Omental fat pad (tissue), 4 donors: ENCODE results near the gene SDF2L1. TPM values are rescaled to one million over a fixed set of nuclear protein-coding genes. Genes with fewer than 3 reads are reported as not detected.

Experiments
- ATAC-seq: fragments of 150-250 bp; one replicate; pipeline ENCODE4 v1.9.1; 2016; ENCODE audit warnings: mild to moderate bottlenecking, moderate library complexity; ENCODE audit not compliant: low FRiP score
- DNase-seq: peaks from one replicate; pipeline ENCODE4 v3.0.0-alpha.2; 2019; ENCODE audit warnings: low spot score
- total RNA-seq, 4 donors: library from RNA; depleted of rRNA; stranded (reverse); fragments of >200 nt; gene quantifications; one replicate each; pipeline ENCODE4 v1.1.0, GENCODE V29; 2016
- TF ChIP-seq, protein P1 (sequence below), 3 donors: fragments of 450-650 bp; IDR thresholded peaks; one replicate each; pipeline ENCODE4 v1.5.1; 2016 to 2017; ENCODE audit warnings: antibody characterized with exemption in 3 of 3, mild to moderate bottlenecking in 3 of 3, moderate library complexity in 2 of 3

SDF2L1 gene
- total RNA-seq, 4 donors from 2014 or later = 16.3 to 49.4 (median 34.0) TPM

DNA sequence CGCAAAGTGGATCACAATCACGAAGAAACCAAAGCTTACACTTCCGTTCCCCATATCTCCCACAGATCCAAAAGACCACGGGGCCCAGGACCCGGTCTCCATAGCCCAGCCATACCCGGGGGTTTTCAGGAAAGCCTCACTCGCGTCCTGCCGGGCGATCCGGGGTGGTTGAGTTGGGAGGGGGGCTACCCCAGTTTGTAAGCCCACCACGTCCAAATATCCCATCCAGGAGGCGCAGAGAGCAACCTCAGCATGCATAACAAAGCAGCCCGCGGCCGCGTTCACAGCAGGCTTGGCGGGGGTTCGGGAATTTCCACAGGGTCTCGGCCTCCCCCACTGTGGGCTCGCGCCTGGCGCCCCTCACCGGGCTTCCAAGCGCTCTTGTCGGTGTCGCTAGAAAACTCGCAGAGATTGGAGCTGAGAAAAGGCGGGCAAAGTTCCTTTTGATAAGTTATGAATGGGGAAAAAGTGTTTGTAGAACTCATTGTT, 9.5 kb downstream of the SDF2L1 start:
- no peak for DNase-seq
- ATAC-seq = no peak
- TF ChIP-seq, protein P1, sequence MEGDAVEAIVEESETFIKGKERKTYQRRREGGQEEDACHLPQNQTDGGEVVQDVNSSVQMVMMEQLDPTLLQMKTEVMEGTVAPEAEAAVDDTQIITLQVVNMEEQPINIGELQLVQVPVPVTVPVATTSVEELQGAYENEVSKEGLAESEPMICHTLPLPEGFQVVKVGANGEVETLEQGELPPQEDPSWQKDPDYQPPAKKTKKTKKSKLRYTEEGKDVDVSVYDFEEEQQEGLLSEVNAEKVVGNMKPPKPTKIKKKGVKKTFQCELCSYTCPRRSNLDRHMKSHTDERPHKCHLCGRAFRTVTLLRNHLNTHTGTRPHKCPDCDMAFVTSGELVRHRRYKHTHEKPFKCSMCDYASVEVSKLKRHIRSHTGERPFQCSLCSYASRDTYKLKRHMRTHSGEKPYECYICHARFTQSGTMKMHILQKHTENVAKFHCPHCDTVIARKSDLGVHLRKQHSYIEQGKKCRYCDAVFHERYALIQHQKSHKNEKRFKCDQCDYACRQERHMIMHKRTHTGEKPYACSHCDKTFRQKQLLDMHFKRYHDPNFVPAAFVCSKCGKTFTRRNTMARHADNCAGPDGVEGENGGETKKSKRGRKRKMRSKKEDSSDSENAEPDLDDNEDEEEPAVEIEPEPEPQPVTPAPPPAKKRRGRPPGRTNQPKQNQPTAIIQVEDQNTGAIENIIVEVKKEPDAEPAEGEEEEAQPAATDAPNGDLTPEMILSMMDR (IDR thresholded peaks at IDR 0.05) = no peak

DNA sequence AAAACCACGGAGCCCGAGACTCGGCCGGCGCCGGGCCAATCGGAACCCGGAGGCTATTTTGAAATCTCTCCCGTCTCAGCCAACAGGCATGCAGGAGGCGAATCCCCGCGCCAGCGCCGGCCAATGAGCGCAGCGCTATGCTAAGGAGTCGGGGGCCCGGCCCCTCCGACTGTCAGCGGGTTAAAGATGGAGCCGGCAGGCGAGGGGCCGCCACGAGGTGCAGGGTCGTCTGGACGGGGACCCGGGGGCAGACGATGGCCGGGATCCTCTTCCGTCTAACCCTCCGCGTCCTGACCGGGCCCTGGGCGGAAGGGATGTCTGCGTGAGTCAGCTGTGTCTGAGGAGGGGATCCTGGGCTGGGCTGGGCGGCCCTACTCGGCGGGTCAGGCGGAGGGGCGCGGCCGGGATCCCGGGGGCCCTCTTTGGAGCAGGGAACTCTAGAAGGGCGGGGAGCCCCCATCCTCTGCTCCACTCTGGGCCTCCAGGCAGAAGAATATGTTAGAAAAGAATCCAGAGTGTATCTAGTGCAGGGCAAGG, 10.0 kb downstream of the SDF2L1 start:
- DNase-seq (peak; percentile 82), ATAC-seq (peak; percentile 89)
- TF ChIP-seq, protein P1 (IDR thresholded peaks at IDR 0.05) = no peak

DNA sequence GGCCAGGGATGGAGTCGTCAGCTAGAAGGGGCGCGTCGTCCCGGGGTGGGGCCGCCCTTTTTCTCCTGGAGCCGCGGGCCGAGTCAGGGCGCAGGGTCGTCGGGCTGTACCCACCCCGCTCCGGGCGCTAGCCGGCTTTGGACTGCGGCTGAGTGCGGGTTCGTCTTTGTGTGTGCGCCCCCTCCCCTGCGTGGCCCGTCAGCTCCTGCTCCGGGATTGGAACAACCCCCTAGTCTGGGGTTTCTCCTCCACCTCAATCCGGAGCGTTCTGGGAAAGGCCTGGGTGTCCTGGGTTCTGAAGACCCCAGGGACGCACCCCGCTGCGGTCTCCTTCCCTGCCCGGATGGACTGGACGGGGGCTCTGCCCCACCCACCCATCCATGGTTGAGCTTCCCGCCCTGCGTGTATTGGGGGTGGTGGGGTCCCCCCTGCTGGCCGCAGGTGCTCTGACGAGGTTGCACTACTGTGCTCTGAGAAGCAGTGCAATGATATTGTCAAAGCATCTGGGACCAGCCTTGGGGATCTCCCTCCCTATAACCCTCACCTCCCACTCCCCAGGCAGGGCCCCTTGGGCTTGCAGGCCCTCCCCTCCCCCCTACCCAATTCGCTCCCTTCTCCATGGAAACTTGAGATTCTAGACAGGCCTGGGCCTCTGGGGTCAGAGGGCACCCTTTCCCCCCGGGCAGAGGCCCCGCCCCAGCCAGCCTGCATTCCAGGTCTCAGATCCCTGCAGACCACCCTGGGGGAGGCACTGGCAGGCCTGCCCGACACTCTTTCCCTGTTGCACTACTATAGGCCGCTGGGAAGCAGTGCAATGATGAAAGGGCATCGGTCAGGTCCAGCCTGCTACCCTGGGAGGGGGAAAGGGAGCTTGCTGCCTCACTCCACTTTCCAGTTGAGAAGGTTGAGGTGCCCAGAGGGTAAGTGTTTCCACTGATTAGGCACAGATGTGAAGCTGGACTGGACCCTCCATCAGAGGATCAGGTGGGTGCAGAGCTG, 10.7 kb downstream of the SDF2L1 start:
- TF ChIP-seq, protein P1 (IDR thresholded peaks at IDR 0.05) = no peak
- ATAC-seq = no peak
- DNase-seq = no peak

DNA sequence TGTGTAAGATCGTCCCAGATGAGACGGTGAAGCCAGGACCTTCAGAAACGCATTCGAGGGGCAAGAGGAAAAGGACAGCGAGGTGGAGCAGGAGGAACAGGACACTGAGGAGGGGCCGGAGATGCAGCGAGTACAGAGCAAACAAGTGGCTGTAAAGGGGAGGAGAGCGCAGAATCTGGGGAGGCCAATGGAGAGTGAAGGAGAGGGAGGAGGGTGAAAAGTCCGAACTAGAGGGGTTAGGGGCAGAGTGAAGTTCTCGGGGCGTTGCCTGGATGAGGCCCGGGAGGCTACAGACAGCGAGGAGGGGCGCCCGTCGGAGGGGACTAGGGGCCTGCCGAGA, 14.9 kb downstream of the SDF2L1 start:
- ATAC-seq (no peak), DNase-seq (no peak)
- TF ChIP-seq, protein P1 (IDR thresholded peaks at IDR 0.05) = no peak

DNA sequence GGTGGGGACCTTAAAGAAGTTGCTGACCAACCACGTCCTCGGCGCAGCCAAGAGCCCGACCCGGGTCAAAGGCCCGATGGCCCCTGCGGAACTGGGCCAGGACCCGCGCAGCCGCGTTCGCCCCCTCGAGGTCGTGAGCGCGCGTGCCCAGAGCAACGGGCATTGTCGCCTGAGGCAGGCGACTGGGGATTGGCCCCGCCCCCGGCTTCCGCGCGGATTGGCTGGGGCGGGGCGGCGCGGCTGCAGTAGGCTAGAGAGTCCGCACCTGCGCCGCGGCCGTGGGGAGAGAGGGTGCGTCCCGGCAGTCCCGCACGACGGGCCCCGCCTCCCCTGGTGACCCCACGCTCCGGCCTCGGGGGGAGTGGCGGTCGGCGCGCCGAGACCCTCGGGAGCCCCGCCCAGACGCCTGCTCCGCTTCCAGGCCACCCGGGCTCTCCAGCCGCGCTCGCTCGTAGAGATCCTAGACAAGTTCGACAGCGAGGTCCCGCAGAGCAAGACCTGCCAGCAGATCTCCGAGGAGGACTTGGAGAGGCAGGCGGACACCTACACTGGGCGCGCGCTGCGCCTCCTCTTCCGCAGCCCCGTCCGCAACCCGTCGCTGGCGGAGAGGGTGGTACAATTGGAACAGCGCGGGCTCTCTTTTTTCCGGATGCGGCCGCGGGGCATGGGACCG, 15.4 kb downstream of the SDF2L1 start:
- DNase-seq (no peak), ATAC-seq (peak; percentile 64)
- TF ChIP-seq, protein P1 (IDR thresholded peaks at IDR 0.05) = no peak

DNA sequence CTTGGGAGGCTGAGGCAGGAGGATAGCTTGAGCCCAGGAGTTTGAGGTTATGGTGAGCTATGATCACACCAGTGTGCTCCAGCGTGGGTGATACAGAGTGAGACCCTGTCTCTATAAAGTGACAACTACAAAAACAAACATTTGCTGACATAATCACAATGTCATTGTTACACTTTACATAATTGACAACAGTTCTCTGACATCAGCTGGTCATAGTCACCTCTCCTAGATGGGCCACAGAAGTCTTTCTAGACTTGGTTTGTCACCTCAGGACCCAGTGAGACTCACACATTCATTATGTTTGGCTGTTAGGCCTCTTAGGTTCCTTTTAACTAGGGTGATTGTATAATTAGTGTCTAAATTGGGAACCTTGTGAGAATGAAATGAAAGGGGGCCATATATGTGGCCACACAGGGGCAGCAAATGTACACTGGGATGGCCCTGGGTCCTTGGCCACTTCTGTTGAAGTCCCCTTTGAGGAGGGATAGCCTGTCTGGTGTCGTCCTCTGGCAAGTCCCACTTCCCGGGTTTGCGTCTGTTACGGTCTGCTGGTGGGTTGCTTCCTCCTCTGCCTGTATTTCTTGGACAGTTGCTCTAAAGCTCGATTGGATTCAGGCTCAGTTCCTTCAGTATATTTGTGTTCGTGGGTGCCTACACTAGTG, 17.9 kb downstream of the SDF2L1 start:
- no peak for DNase-seq
- no peak for ATAC-seq
- TF ChIP-seq, protein P1 (IDR thresholded peaks at IDR 0.05) = no peak
